Tibial nerve (tissue), 4 donors: ENCODE data around the gene TMEM120A. TPM values are rescaled to one million over a fixed set of nuclear protein-coding genes. Genes with fewer than 3 reads are reported as not detected.
A peak's percentile ranks its signal among the peaks of the same experiment; 100 is the strongest.

Source experiments
- DNase-seq, 2 donors: peaks; one replicate each; pipeline ENCODE4 v3.0.0-alpha.2; 2019; ENCODE audit warnings: low spot score in 2 of 2
- H3K27ac ChIP-seq, 4 donors: fragments of 200-600 bp; sonication (generic) in 3 of 4; one replicate each; pipeline ENCODE4 v1.5.1; 2017 to 2019; ENCODE audit warnings: mild to moderate bottlenecking in 1 of 4
- H3K27me3 ChIP-seq, 2 donors: fragments of 200-600 bp; sonication (generic) in 1 of 2; one replicate each; pipeline versions ENCODE4 v1.5.1 to v1.6.0; 2017 to 2019
- H3K36me3 ChIP-seq, 3 donors: fragments of 200-600 bp; sonication (generic); one replicate each; pipeline ENCODE4 v1.5.1; 2018 to 2019
- H3K4me1 ChIP-seq, 4 donors: fragments of 200-600 bp; sonication (generic) in 3 of 4; one replicate each; pipeline ENCODE4 v1.5.1; 2017 to 2019
- H3K4me3 ChIP-seq, 4 donors: fragments of 200-600 bp; sonication (generic) in 3 of 4; one replicate each; pipeline ENCODE4 v1.5.1; 2017 to 2019; ENCODE audit warnings: mild to moderate bottlenecking in 1 of 4, moderate library complexity in 1 of 4
- H3K9me3 ChIP-seq, 4 donors: fragments of 200-600 bp; sonication (generic) in 3 of 4; one replicate each; pipeline ENCODE4 v1.5.1; 2017 to 2019
- EP300 ChIP-seq, 2 donors: sonication (generic); formaldehyde crosslinking; IDR thresholded peaks; one replicate each; pipeline ENCODE4 v1.6.1; 2017; ENCODE audit warnings: antibody characterized with exemption in 2 of 2, mild to moderate bottlenecking in 1 of 2
- POLR2A ChIP-seq, 2 donors: fragments of 450-650 bp; IDR thresholded peaks; one replicate each; pipeline ENCODE4 v1.6.1; 2017; ENCODE audit warnings: antibody characterized with exemption in 2 of 2, mild to moderate bottlenecking in 2 of 2, moderate library complexity in 2 of 2
- WGBS, 2 donors: methylation state at CpG; one replicate each; pipeline ENCODE4 v1.1.5; 2018; 5-methylcytosine and 5-hydroxymethylcytosine counted together
- total RNA-seq, 4 donors: library from RNA; depleted of rRNA; stranded (reverse); fragments of >200 nt; gene quantifications; one replicate each; pipeline ENCODE4 v1.1.0, GENCODE V29; 2016
- TF ChIP-seq, protein P1 (sequence below), 5 experiments: fragments of 200-600 bp in 3 of 5; fragments of 450-650 bp in 2 of 5; sonication (generic) in 3 of 5; IDR thresholded peaks; one replicate each; pipeline ENCODE4 v1.5.1; 2016 to 2019; ENCODE audit warnings: antibody characterized with exemption in 5 of 5, mild to moderate bottlenecking in 3 of 5, moderate library complexity in 2 of 5

Gene TMEM120A
- total RNA-seq, 4 donors from 2014 or later = 38.7 to 108 (median 53.2) TPM

- H3K4me1 ChIP-seq = peaks cover 0 to 63% (median 15%) of the 10 kb centered on the region in 4 donors
- no peak overlapping the region for H3K4me3 ChIP-seq
- 88 to 90% methylated on average over 28 to 32 of the region's 32 CpGs for WGBS, 2 donors
- H3K36me3 ChIP-seq = peaks cover 0 to 70% (median 21%) of the 10 kb centered on the region in 3 donors
- peak overlapping the region in 1 of 4 donors; percentile 52 for H3K27ac ChIP-seq
- no peaks in the 10 kb centered on the region for H3K9me3 ChIP-seq
- DNase-seq = no peak
- TF ChIP-seq POLR2A (IDR thresholded peaks at IDR 0.05) = no peak
- no peak for TF ChIP-seq EP300 (IDR thresholded peaks at IDR 0.05)
- TF ChIP-seq, protein P1, sequence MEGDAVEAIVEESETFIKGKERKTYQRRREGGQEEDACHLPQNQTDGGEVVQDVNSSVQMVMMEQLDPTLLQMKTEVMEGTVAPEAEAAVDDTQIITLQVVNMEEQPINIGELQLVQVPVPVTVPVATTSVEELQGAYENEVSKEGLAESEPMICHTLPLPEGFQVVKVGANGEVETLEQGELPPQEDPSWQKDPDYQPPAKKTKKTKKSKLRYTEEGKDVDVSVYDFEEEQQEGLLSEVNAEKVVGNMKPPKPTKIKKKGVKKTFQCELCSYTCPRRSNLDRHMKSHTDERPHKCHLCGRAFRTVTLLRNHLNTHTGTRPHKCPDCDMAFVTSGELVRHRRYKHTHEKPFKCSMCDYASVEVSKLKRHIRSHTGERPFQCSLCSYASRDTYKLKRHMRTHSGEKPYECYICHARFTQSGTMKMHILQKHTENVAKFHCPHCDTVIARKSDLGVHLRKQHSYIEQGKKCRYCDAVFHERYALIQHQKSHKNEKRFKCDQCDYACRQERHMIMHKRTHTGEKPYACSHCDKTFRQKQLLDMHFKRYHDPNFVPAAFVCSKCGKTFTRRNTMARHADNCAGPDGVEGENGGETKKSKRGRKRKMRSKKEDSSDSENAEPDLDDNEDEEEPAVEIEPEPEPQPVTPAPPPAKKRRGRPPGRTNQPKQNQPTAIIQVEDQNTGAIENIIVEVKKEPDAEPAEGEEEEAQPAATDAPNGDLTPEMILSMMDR (IDR thresholded peaks at IDR 0.05) = no peak
- H3K27me3 ChIP-seq = no peaks in the 10 kb centered on the region
These were observed 7.2 kb downstream of the TMEM120A start for GRCh38 chr7:75987026-75987804.

GRCh38 chr7:75986147-75986781, 8.1 kb downstream of the TMEM120A start:
- 77 to 88% methylated on average over 15 to 16 of the region's 20 CpGs for WGBS, 2 donors
- peak overlapping the region in 1 of 4 donors; percentile 52 for H3K27ac ChIP-seq
- H3K27me3 ChIP-seq = no peaks in the 10 kb centered on the region
- H3K4me3 ChIP-seq = no peak overlapping the region
- peaks cover 0 to 60% (median 13%) of the 10 kb centered on the region in 4 donors for H3K4me1 ChIP-seq
- DNase-seq = no peak
- peaks cover 0 to 70% (median 27%) of the 10 kb centered on the region in 3 donors for H3K36me3 ChIP-seq
- no peak for TF ChIP-seq POLR2A (IDR thresholded peaks at IDR 0.05)
- TF ChIP-seq, protein P1 (IDR thresholded peaks at IDR 0.05) = no peak
- no peak for TF ChIP-seq EP300 (IDR thresholded peaks at IDR 0.05)
- no peaks in the 10 kb centered on the region for H3K9me3 ChIP-seq

- H3K27me3 ChIP-seq = no peaks in the 10 kb centered on the region
- peaks cover 0 to 56% (median 11%) of the 10 kb centered on the region in 4 donors for H3K4me1 ChIP-seq
- TF ChIP-seq, protein P1 (IDR thresholded peaks at IDR 0.05) = no peak
- TF ChIP-seq EP300 (IDR thresholded peaks at IDR 0.05) (no peak), POLR2A (IDR thresholded peaks at IDR 0.05) (no peak)
- H3K4me3 ChIP-seq = no peak overlapping the region
- H3K9me3 ChIP-seq = no peaks in the 10 kb centered on the region
- 77 to 90% methylated on average over 24 to 30 of the region's 41 CpGs for WGBS, 2 donors
- H3K27ac ChIP-seq = peak overlapping the region in 3 of 4 donors; percentile 19 to 52 (median 28)
- peaks cover 0 to 76% (median 27%) of the 10 kb centered on the region in 3 donors for H3K36me3 ChIP-seq
- no peak for DNase-seq
These were observed 8.8 kb downstream of the TMEM120A start for GRCh38 chr7:75985518-75986146.

- no peak for DNase-seq
- Histone ChIP-seq H3K27me3 (no peaks in the 10 kb centered on the region), H3K36me3 (peaks cover 1 to 82% (median 28%) of the 10 kb centered on the region in 3 donors), H3K4me3 (no peak overlapping the region), H3K9me3 (no peaks in the 10 kb centered on the region), H3K4me1 (peaks cover 0 to 53% (median 10%) of the 10 kb centered on the region in 4 donors), H3K27ac (peak overlapping the region in 3 of 4 donors; percentile 2 to 28 (median 19))
- 81 to 84% methylated on average over 21 of the region's 21 CpGs for WGBS, 2 donors
- TF ChIP-seq, protein P1 (IDR thresholded peaks at IDR 0.05) = no peak
- no peak for TF ChIP-seq POLR2A (IDR thresholded peaks at IDR 0.05)
- TF ChIP-seq EP300 (IDR thresholded peaks at IDR 0.05) = no peak
These were observed 9.3 kb downstream of the TMEM120A start for GRCh38 chr7:75985009-75985517.
